Neural progenitor cell (in vitro differentiated cells): Measurements from ENCODE around the gene TRIM5.

Experiments used
- EZH2 ChIP-seq: fragments of 200-600 bp; sonication (generic); IDR thresholded peaks from 2 replicates; pipeline ENCODE4 v1.6.1; 2017; ENCODE audit warnings: antibody characterized with exemption, mild to moderate bottlenecking, moderate library complexity
- TF ChIP-seq, protein P1 (sequence below): fragments of 200-600 bp; sonication (generic); IDR thresholded peaks from 2 replicates; pipeline ENCODE4 v1.5.1; 2017; ENCODE audit warnings: antibody characterized with exemption, mild to moderate bottlenecking

DNA sequence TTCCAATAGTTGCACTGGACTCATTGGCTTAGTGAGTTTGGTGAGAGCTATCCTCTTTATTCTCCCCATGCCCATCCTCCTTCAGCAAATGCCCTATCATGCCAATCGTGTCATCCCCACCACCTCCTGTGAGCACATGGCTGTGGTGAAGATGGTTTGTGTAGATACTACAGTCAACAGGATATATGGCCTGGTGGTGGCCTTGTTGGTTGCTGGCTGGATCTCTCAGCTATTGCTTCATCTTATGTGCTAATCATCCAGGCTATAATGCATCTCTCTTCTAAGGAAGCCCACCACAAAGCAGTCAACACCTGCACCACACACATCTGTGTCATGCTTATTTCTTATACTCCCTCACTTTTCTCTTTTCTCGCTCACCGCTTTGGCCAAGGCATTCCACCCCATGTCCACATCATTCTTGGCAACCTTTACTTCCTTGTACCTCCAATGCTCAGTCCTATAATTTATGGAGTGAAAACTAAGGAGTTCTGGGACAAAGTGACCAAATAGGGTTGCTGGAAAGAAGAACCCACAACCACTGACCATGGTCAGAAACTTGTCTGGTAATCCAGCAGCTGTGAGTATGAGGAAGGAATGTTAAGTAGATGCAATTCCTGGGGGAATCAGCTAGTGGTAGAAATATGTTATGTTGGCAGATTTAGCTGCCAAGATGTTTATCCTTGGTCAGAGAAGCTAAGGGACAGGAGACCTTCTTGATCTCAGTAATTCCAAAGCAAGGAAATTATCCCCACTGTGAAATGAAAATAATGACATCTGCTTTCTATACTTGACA is 35.0 kb upstream of the TRIM5 start:
- TF ChIP-seq, protein P1, sequence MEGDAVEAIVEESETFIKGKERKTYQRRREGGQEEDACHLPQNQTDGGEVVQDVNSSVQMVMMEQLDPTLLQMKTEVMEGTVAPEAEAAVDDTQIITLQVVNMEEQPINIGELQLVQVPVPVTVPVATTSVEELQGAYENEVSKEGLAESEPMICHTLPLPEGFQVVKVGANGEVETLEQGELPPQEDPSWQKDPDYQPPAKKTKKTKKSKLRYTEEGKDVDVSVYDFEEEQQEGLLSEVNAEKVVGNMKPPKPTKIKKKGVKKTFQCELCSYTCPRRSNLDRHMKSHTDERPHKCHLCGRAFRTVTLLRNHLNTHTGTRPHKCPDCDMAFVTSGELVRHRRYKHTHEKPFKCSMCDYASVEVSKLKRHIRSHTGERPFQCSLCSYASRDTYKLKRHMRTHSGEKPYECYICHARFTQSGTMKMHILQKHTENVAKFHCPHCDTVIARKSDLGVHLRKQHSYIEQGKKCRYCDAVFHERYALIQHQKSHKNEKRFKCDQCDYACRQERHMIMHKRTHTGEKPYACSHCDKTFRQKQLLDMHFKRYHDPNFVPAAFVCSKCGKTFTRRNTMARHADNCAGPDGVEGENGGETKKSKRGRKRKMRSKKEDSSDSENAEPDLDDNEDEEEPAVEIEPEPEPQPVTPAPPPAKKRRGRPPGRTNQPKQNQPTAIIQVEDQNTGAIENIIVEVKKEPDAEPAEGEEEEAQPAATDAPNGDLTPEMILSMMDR = no peak
- no peak for TF ChIP-seq EZH2
